SK-N-SH treated with all-trans-retinoic acid at 6 μM for 48 hours (cell line): ENCODE measurements around the gene ZCCHC14.

Source experiments
- ARNTL ChIP-seq: fragments of 450-650 bp; formaldehyde crosslinking; IDR thresholded peaks from 2 replicates; pipeline ENCODE4 v1.5.0; 2020; ENCODE audit warnings: low read depth, mild to moderate bottlenecking, moderate library complexity, borderline replicate concordance
- ISL1 ChIP-seq: fragments of 250-450 bp; sonication (Bioruptor Pico); IDR thresholded peaks from 2 replicates; pipeline ENCODE4 v2.1.2; 2022; ENCODE audit warnings: mild to moderate bottlenecking, moderate library complexity
- RARB ChIP-seq: fragments of 250-450 bp; sonication (Bioruptor Pico); IDR thresholded peaks from 2 replicates; pipeline ENCODE4 v1.8.0; 2021; ENCODE audit warnings: mild to moderate bottlenecking, moderate library complexity
- SNAI2 ChIP-seq: fragments of 250-450 bp; sonication (Bioruptor Pico); IDR thresholded peaks from 2 replicates; pipeline ENCODE4 v1.5.0; 2020; ENCODE audit warnings: mild to moderate bottlenecking, moderate library complexity
- TCF4 ChIP-seq: fragments of 250-450 bp; sonication (Bioruptor Pico); IDR thresholded peaks from 2 replicates; pipeline ENCODE4 v1.8.0; 2021; ENCODE audit warnings: mild to moderate bottlenecking, moderate library complexity, borderline replicate concordance
- TOX ChIP-seq: fragments of 250-450 bp; sonication (Bioruptor Pico); IDR thresholded peaks from 2 replicates; pipeline ENCODE4 v1.8.0; 2021; ENCODE audit warnings: mild to moderate bottlenecking, moderate library complexity, borderline replicate concordance
- ZFP3 ChIP-seq: fragments of 250-450 bp; sonication (Bioruptor Pico); IDR thresholded peaks from 2 replicates; pipeline ENCODE4 v1.5.0; 2020; ENCODE audit warnings: mild to moderate bottlenecking, moderate library complexity
- TF ChIP-seq, protein P1 (sequence below): fragments of 250-450 bp; sonication (Bioruptor Pico); IDR thresholded peaks from 2 replicates; pipeline ENCODE4 v1.8.0; 2020; ENCODE audit warnings: mild to moderate bottlenecking, moderate library complexity, borderline replicate concordance

- TF ChIP-seq ISL1 (CRISPR knock-in tag) = peak; percentile 61
- TF ChIP-seq, protein P1, sequence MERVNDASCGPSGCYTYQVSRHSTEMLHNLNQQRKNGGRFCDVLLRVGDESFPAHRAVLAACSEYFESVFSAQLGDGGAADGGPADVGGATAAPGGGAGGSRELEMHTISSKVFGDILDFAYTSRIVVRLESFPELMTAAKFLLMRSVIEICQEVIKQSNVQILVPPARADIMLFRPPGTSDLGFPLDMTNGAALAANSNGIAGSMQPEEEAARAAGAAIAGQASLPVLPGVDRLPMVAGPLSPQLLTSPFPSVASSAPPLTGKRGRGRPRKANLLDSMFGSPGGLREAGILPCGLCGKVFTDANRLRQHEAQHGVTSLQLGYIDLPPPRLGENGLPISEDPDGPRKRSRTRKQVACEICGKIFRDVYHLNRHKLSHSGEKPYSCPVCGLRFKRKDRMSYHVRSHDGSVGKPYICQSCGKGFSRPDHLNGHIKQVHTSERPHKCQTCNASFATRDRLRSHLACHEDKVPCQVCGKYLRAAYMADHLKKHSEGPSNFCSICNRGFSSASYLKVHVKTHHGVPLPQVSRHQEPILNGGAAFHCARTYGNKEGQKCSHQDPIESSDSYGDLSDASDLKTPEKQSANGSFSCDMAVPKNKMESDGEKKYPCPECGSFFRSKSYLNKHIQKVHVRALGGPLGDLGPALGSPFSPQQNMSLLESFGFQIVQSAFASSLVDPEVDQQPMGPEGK (CRISPR knock-in tag) = no peak
- TF ChIP-seq SNAI2 (CRISPR knock-in tag) = no peak
- TF ChIP-seq ARNTL (CRISPR knock-in tag) = no peak
- no peak for TF ChIP-seq RARB
- no peak for TF ChIP-seq TOX (CRISPR knock-in tag)
- no peak for TF ChIP-seq ZFP3
- no peak for TF ChIP-seq TCF4 (CRISPR knock-in tag)
These were observed 104.6 kb downstream of the ZCCHC14 start for GRCh38 chr16:87387942-87388817.
